Keratinocyte (primary cell): Measurements from ENCODE around the gene PDIA3. TPM values are rescaled to one million over a fixed set of nuclear protein-coding genes. Genes with fewer than 3 reads are reported as not detected.

Experiments
- DNase-seq: peaks from one replicate; pipeline ENCODE4 v3.0.0-alpha.2; 2011; ENCODE audit warnings: low read depth, missing footprints, low spot score
- FAIRE-seq: peaks from 2 replicates; lab custom pipeline; 2011; peaks lifted over from hg19 to GRCh38; lab: Jason Lieb, UNC
- H2AFZ ChIP-seq: 2 replicates; pipeline ENCODE4 v1.6.0; 2012; ENCODE audit warnings: low read length, control low read depth, inconsistent platforms; ENCODE audit not compliant: control insufficient read depth
- H3K27ac ChIP-seq: 2 replicates; pipeline ENCODE4 v1.5.1; 2011; ENCODE audit warnings: low read length; ENCODE audit not compliant: control insufficient read depth, insufficient read depth
- H3K27me3 ChIP-seq: 3 replicates; pipeline ENCODE4 v1.6.0; 2011; ENCODE audit warnings: low read length; ENCODE audit not compliant: control insufficient read depth, insufficient read depth; ENCODE audit errors: extremely low read depth
- H3K36me3 ChIP-seq, 2 experiments: 2 replicates in 1 of 2; 3 replicates in 1 of 2; pipeline ENCODE4 v1.5.1; 2011; ENCODE audit warnings: low read length in 2 of 2, mild to moderate bottlenecking in 1 of 2; ENCODE audit not compliant: control insufficient read depth in 2 of 2, insufficient read depth in 2 of 2; ENCODE audit errors: extremely low read depth in 1 of 2
- H3K4me1 ChIP-seq: 3 replicates; pipeline ENCODE4 v1.5.1; 2011; ENCODE audit warnings: low read length; ENCODE audit not compliant: control insufficient read depth, insufficient read depth; ENCODE audit errors: extremely low read depth
- H3K4me2 ChIP-seq: 3 replicates; pipeline ENCODE4 v1.6.0; 2011; ENCODE audit warnings: low read depth, low read length; ENCODE audit not compliant: control insufficient read depth, insufficient read depth; ENCODE audit errors: extremely low read depth
- H3K4me3 ChIP-seq, 3 experiments: fragments of 200-600 bp in 1 of 3; sonication (generic) in 1 of 3; 2 replicates in 2 of 3; 3 replicates in 1 of 3; pipeline ENCODE4 v1.5.1; 2011 to 2016; ENCODE audit warnings: low read length in 3 of 3, mild to moderate bottlenecking in 3 of 3, control low read depth in 2 of 3, inconsistent platforms in 1 of 3, low read depth in 1 of 3, mixed read lengths in 1 of 3, mixed run types in 1 of 3, moderate library complexity in 1 of 3; ENCODE audit not compliant: control insufficient read depth in 2 of 3, insufficient read depth in 2 of 3; ENCODE audit errors: extremely low read depth in 1 of 3
- H3K79me2 ChIP-seq: 2 replicates; pipeline ENCODE4 v1.6.0; 2012; ENCODE audit warnings: low read length; ENCODE audit not compliant: control insufficient read depth, insufficient read depth
- H3K9ac ChIP-seq: 3 replicates; pipeline ENCODE4 v1.6.0; 2011; ENCODE audit warnings: low read length; ENCODE audit not compliant: control insufficient read depth, insufficient read depth; ENCODE audit errors: extremely low read depth
- H3K9me1 ChIP-seq: 3 replicates; pipeline ENCODE4 v1.6.0; 2011; ENCODE audit warnings: low read length; ENCODE audit not compliant: control insufficient read depth, insufficient read depth; ENCODE audit errors: extremely low read depth
- H3K9me3 ChIP-seq: 2 replicates; pipeline ENCODE4 v1.5.1; 2012; ENCODE audit warnings: low read depth, low read length; ENCODE audit not compliant: control insufficient read depth
- H4K20me1 ChIP-seq: 3 replicates; pipeline ENCODE4 v1.6.0; 2011; ENCODE audit warnings: low read length; ENCODE audit not compliant: control insufficient read depth, insufficient read depth; ENCODE audit errors: extremely low read depth
- CTCF ChIP-seq, 3 experiments: IDR thresholded peaks in 1 of 3; conservative IDR thresholded peaks in 1 of 3; optimal IDR thresholded peaks in 1 of 3; 2 replicates in 2 of 3; 3 replicates in 1 of 3; pipeline versions ENCODE3 to v1.5.1; 2011; ENCODE audit warnings: low read length in 3 of 3, mild to moderate bottlenecking in 3 of 3, moderate library complexity in 2 of 3, control low read depth in 1 of 3, inconsistent platforms in 1 of 3; ENCODE audit not compliant: insufficient read depth in 2 of 3; ENCODE audit errors: extremely low read depth in 1 of 3
- EZH2 ChIP-seq: IDR thresholded peaks from one replicate; pipeline ENCODE4 v1.6.1; 2012; ENCODE audit warnings: inconsistent platforms, mild to moderate bottlenecking, low read length, moderate library complexity
- dilution Hi-C: fragments of 300-500 bp; cut with MboI; formaldehyde crosslinking; loops from one replicate; pipeline ENCODE4 v1.7.0; 2020; ENCODE audit warnings: low sequenced_read_pairs; ENCODE audit not compliant: extremely low pct_ligation_motif_present
- polyA plus RNA-seq, 5 experiments: library from polyadenylated mRNA; depleted of rRNA in 3 of 5; stranded (reverse) in 3 of 5; stranded (forward) in 1 of 5; unstranded in 1 of 5; fragments of >200 nt; gene quantifications; 1 replicate in 1 of 5; 2 replicates in 3 of 5; 3 replicates in 1 of 5; pipeline versions ENCODE4 v1.2.1 to v1.2.3, GENCODE V29; 2011 to 2012; ENCODE audit warnings: missing spikeins in 2 of 5, low read depth in 1 of 5, low replicate concordance in 1 of 5

PDIA3 gene
- polyA plus RNA-seq, 1 donor (not counting 4 experiments of a cell fraction or from before 2014, with no cell fraction given) = 338 TPM

GRCh38 chr15:43776718-43777266 lies 30.6 kb downstream of the PDIA3 start, which contains the start of gene ELL3:
Gene ELL3 (minus strand): TSS chr15:43776966. CDS start chr15:43776901, 65 bp downstream.
- dilution Hi-C loops = no loop called here
- H3K4me3 ChIP-seq = peak within 1 kb of the TSS; percentile 48 to 92 (median 82)
- no peaks in the 10 kb centered on the region for H3K79me2 ChIP-seq

GRCh38 chr15:43777267-43777914 lies 31.2 kb downstream of the PDIA3 start:
- dilution Hi-C loops = no loop called here
- no peaks in the 10 kb centered on the region for H4K20me1 ChIP-seq
- FAIRE-seq = no peak
- H3K36me3 ChIP-seq = peaks cover 7 to 11% of the 10 kb centered on the region in 2 experiments
- H3K9ac ChIP-seq = peak overlapping the region; percentile 87
- H3K4me1 ChIP-seq = peaks cover 14% of the 10 kb centered on the region
- DNase-seq = no peak
- H3K27me3 ChIP-seq = no peaks in the 10 kb centered on the region
- no peaks in the 10 kb centered on the region for H3K9me1 ChIP-seq
- no peaks in the 10 kb centered on the region for H3K79me2 ChIP-seq
- peak overlapping the region; percentile 98 for H2AFZ ChIP-seq
- H3K4me3 ChIP-seq = peak overlapping the region; percentile 48 to 92 (median 82)
- TF ChIP-seq CTCF (optimal IDR thresholded peaks at IDR 0.05 in 1 of 3, IDR thresholded peaks at IDR 0.05 in 1 of 3, conservative IDR thresholded peaks at IDR 0.05 in 1 of 3; ENCODE audit: extremely low read depth in 1 of 3, insufficient read depth in 2 of 3, low read length in 3 of 3) = peak; percentile 84 to 92 (median 88)
- no peak for TF ChIP-seq EZH2
- H3K4me2 ChIP-seq = peak overlapping the region; percentile 97
- H3K9me3 ChIP-seq = no peaks in the 10 kb centered on the region
- peak overlapping the region; percentile 74 for H3K27ac ChIP-seq

More at GRCh38 chr15:43776718-43777266, 30.6 kb downstream of the PDIA3 start, which contains the start of gene ELL3:
- Histone ChIP-seq H4K20me1 (no peaks in the 10 kb centered on the region), H3K36me3 (peaks cover 7 to 17% of the 10 kb centered on the region in 2 experiments), H3K4me1 (peaks cover 15% of the 10 kb centered on the region), H3K9ac (peak within 1 kb of the TSS; percentile 87), H2AFZ (peak within 1 kb of the TSS; percentile 98), H3K27ac (peak within 1 kb of the TSS; percentile 74), H3K27me3 (no peaks in the 10 kb centered on the region), H3K9me1 (no peaks in the 10 kb centered on the region), H3K4me2 (peak within 1 kb of the TSS; percentile 97), H3K9me3 (no peaks in the 10 kb centered on the region)
- TF ChIP-seq CTCF (optimal IDR thresholded peaks at IDR 0.05 in 1 of 3, IDR thresholded peaks at IDR 0.05 in 1 of 3, conservative IDR thresholded peaks at IDR 0.05 in 1 of 3; ENCODE audit: extremely low read depth in 1 of 3, insufficient read depth in 2 of 3, low read length in 3 of 3) (peak in 1 of 3 experiments; percentile 1), EZH2 (no peak)
- no peak for FAIRE-seq
- no peak for DNase-seq
